IMR-90 (cell line): ENCODE results near the gene LRRC36.

ENCODE experiments used
- BHLHE40 ChIP-seq: fragments of 150-350 bp; IDR thresholded peaks from 2 replicates; pipeline ENCODE4 v1.6.1; 2016; ENCODE audit warnings: mild to moderate bottlenecking, low read depth, low read length
- CHD1 ChIP-seq: IDR thresholded peaks from 2 replicates; pipeline ENCODE4 v1.6.1; 2012; ENCODE audit warnings: low read depth, low read length, improper control_type of control experiment
- CTCF ChIP-seq: conservative IDR thresholded peaks from 2 replicates; pipeline ENCODE4 v1.5.1; 2012; ENCODE audit warnings: mild to moderate bottlenecking, low read depth, low read length, improper control_type of control experiment
- FOS ChIP-seq: fragments of 150-350 bp; IDR thresholded peaks from 2 replicates; pipeline ENCODE4 v1.6.1; 2016; ENCODE audit warnings: low read depth, low read length
- MAFK ChIP-seq: IDR thresholded peaks from 2 replicates; pipeline ENCODE4 v1.6.1; 2012; ENCODE audit warnings: low read depth, low read length, improper control_type of control experiment
- MAZ ChIP-seq: IDR thresholded peaks from 2 replicates; pipeline ENCODE4 v1.6.1; 2012; ENCODE audit warnings: low read depth, mild to moderate bottlenecking, low read length, improper control_type of control experiment, moderate library complexity, borderline replicate concordance
- NFE2L2 ChIP-seq: fragments of 150-350 bp; IDR thresholded peaks from 2 replicates; pipeline ENCODE4 v1.6.1; 2016; ENCODE audit warnings: low read depth, mild to moderate bottlenecking, low read length
- POLR2A ChIP-seq: IDR thresholded peaks from 2 replicates; pipeline ENCODE4 v1.6.1; 2012; ENCODE audit warnings: mild to moderate bottlenecking, low read depth, low read length
- USF2 ChIP-seq: fragments of 150-350 bp; IDR thresholded peaks from 2 replicates; pipeline ENCODE4 v1.6.1; 2017; ENCODE audit warnings: mild to moderate bottlenecking, antibody characterized with exemption, low read length, low read depth

- TF ChIP-seq CTCF (no peak), NFE2L2 (no peak), FOS (no peak), POLR2A (no peak), USF2 (no peak), MAZ (no peak), MAFK (no peak), CHD1 (no peak), BHLHE40 (no peak)
Measured at GRCh38 chr16:67395458-67396158, 69.0 kb downstream of the LRRC36 start.
